Measurements from ENCODE around the gene DLGAP1. TPM values are rescaled to one million over a fixed set of nuclear protein-coding genes. Genes with fewer than 3 reads are reported as not detected.

The DLGAP1 gene
- total RNA-seq, 1 donor from 2014 or later = 0.05 TPM

GRCh38 chr18:3907955-3908354, 547.2 kb downstream of the DLGAP1 start:
- no peaks in the 10 kb centered on the region for H3K36me3 Mint-ChIP-seq (ENCODE audit: unreplicated experiment)
- TF ChIP-seq, protein P1, sequence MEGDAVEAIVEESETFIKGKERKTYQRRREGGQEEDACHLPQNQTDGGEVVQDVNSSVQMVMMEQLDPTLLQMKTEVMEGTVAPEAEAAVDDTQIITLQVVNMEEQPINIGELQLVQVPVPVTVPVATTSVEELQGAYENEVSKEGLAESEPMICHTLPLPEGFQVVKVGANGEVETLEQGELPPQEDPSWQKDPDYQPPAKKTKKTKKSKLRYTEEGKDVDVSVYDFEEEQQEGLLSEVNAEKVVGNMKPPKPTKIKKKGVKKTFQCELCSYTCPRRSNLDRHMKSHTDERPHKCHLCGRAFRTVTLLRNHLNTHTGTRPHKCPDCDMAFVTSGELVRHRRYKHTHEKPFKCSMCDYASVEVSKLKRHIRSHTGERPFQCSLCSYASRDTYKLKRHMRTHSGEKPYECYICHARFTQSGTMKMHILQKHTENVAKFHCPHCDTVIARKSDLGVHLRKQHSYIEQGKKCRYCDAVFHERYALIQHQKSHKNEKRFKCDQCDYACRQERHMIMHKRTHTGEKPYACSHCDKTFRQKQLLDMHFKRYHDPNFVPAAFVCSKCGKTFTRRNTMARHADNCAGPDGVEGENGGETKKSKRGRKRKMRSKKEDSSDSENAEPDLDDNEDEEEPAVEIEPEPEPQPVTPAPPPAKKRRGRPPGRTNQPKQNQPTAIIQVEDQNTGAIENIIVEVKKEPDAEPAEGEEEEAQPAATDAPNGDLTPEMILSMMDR (IDR thresholded peaks at IDR 0.05) = no peak

DNA sequence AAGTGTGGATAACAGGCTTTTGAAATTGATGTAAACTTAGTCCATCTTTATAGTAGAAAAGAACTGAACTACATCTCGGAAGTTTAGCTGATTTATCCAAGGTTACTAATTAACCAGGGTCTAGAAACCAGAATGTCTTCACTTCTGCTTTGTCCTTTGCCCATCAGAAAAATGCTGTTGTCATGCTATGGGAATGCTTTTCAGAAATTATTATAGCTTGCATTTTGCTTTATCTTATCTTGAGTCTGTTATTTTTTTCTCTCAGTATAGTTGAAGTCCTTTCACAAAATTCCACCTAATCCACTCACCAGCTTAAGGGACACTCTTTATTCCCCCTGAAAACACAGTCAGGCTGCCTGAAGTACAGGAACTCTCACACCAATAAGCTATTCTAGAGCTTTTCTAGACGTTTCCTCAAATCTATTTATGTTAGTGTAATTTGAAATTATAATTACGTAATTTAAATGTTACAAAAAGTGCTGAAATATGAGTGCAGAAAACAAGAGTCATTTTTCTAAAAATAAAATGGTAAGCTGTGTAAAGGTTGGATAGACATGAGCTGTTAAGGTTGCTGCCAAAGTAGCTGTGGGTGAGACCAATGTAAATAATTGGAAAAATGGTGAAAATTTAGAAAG, 548.9 kb downstream of the DLGAP1 start:
- no peak for DNase-seq (ENCODE audit: extremely low spot score, unreplicated experiment)
- H3K27me3 Mint-ChIP-seq (ENCODE audit: unreplicated experiment) = no peaks in the 10 kb centered on the region
- H3K27ac Mint-ChIP-seq (ENCODE audit: unreplicated experiment) = no peak overlapping the region
- H3K9me3 Mint-ChIP-seq (ENCODE audit: unreplicated experiment) = no peaks in the 10 kb centered on the region
- H3K4me3 Mint-ChIP-seq (ENCODE audit: unreplicated experiment) = no peak overlapping the region
- no peaks in the 10 kb centered on the region for H3K36me3 Mint-ChIP-seq (ENCODE audit: unreplicated experiment)
- H3K4me1 Mint-ChIP-seq (ENCODE audit: unreplicated experiment) = peaks cover 19% of the 10 kb centered on the region
- TF ChIP-seq, protein P1 (IDR thresholded peaks at IDR 0.05) = no peak

More at GRCh38 chr18:3907955-3908354, 547.2 kb downstream of the DLGAP1 start:
- H3K4me1 Mint-ChIP-seq (ENCODE audit: unreplicated experiment) = peaks cover 15% of the 10 kb centered on the region
- H3K27me3 Mint-ChIP-seq (ENCODE audit: unreplicated experiment) = no peaks in the 10 kb centered on the region
- DNase-seq (ENCODE audit: extremely low spot score, unreplicated experiment) = no peak
- no peak overlapping the region for H3K27ac Mint-ChIP-seq (ENCODE audit: unreplicated experiment)
- H3K9me3 Mint-ChIP-seq (ENCODE audit: unreplicated experiment) = no peaks in the 10 kb centered on the region
- no peak overlapping the region for H3K4me3 Mint-ChIP-seq (ENCODE audit: unreplicated experiment)

GRCh38 chr18:3903337-3903736, 551.8 kb downstream of the DLGAP1 start:
- Mint-ChIP-seq H3K4me3 (ENCODE audit: unreplicated experiment) (no peak overlapping the region), H3K27ac (ENCODE audit: unreplicated experiment) (no peak overlapping the region), H3K4me1 (ENCODE audit: unreplicated experiment) (peaks cover 19% of the 10 kb centered on the region), H3K27me3 (ENCODE audit: unreplicated experiment) (no peaks in the 10 kb centered on the region), H3K9me3 (ENCODE audit: unreplicated experiment) (no peaks in the 10 kb centered on the region), H3K36me3 (ENCODE audit: unreplicated experiment) (no peaks in the 10 kb centered on the region)
- DNase-seq (ENCODE audit: extremely low spot score, unreplicated experiment) = no peak
- TF ChIP-seq, protein P1 (IDR thresholded peaks at IDR 0.05) = no peak

DNA sequence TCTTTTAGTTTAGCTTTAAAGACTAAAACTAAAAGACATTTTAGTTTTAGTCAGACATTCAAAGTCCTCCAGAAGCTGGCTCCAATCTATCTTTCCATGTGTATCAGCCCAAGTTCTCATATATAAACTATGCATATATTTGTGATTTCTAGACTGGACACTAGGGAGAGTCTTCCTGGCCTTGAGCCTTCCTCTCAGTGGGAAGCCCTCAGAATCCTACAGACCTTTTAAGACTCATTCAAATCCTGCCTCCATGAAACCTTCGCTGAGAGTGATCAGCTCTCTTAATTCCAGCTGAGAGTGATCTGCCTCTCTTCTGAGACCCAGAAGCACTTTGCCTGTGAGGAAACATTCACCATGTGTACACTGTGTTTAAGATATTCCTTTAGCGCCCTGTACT, 552.4 kb downstream of the DLGAP1 start:
- Mint-ChIP-seq H3K36me3 (ENCODE audit: unreplicated experiment) (no peaks in the 10 kb centered on the region), H3K4me3 (ENCODE audit: unreplicated experiment) (no peak overlapping the region), H3K27ac (ENCODE audit: unreplicated experiment) (no peak overlapping the region), H3K4me1 (ENCODE audit: unreplicated experiment) (peaks cover 19% of the 10 kb centered on the region), H3K27me3 (ENCODE audit: unreplicated experiment) (no peaks in the 10 kb centered on the region), H3K9me3 (ENCODE audit: unreplicated experiment) (no peaks in the 10 kb centered on the region)
- no peak for DNase-seq (ENCODE audit: extremely low spot score, unreplicated experiment)
- TF ChIP-seq, protein P1 (IDR thresholded peaks at IDR 0.05) = no peak

GRCh38 chr18:3901811-3902210, 553.3 kb downstream of the DLGAP1 start:
- Mint-ChIP-seq H3K27ac (ENCODE audit: unreplicated experiment) (no peak overlapping the region), H3K4me1 (ENCODE audit: unreplicated experiment) (peaks cover 17% of the 10 kb centered on the region), H3K36me3 (ENCODE audit: unreplicated experiment) (no peaks in the 10 kb centered on the region), H3K27me3 (ENCODE audit: unreplicated experiment) (no peaks in the 10 kb centered on the region), H3K9me3 (ENCODE audit: unreplicated experiment) (no peaks in the 10 kb centered on the region), H3K4me3 (ENCODE audit: unreplicated experiment) (no peak overlapping the region)
- TF ChIP-seq, protein P1 (IDR thresholded peaks at IDR 0.05) = no peak
- no peak for DNase-seq (ENCODE audit: extremely low spot score, unreplicated experiment)
